Brain microvascular endothelial cell (primary cell): Measurements from ENCODE around the gene ANLN.
A peak's percentile ranks its signal among the peaks of the same experiment; 100 is the strongest.

Experiments used
- DNase-seq: peaks from one replicate; pipeline ENCODE4 v3.0.0-alpha.2; 2020
- H3K27ac ChIP-seq: fragments of 250-450 bp; sonication (Bioruptor Pico); 2 replicates; pipeline ENCODE4 v1.5.1; 2020; ENCODE audit warnings: mild to moderate bottlenecking, moderate library complexity
- H3K27me3 ChIP-seq: fragments of 250-450 bp; sonication (Bioruptor Pico); replicated peaks from 2 replicates; pipeline ENCODE4 v1.5.1; 2020; ENCODE audit warnings: mild to moderate bottlenecking
- H3K36me3 ChIP-seq: fragments of 250-450 bp; sonication (Bioruptor Pico); replicated peaks from 2 replicates; pipeline ENCODE4 v1.5.1; 2020; ENCODE audit warnings: mild to moderate bottlenecking
- H3K4me3 ChIP-seq: 2 replicates; pipeline ENCODE4 v1.5.1; 2011; ENCODE audit warnings: low read depth, mild to moderate bottlenecking, control low read depth, low read length, moderate library complexity
- in situ Hi-C: cut with HindIII; loops from 2 replicates; pipeline ENCODE4 v1.10.0; 2017; ENCODE audit warnings: low sequenced_read_pairs, low pct_ligation_motif_present
- TF ChIP-seq, protein P1 (sequence below): IDR thresholded peaks from 2 replicates; pipeline ENCODE4 v1.5.1; 2011; ENCODE audit warnings: low read depth, mild to moderate bottlenecking, moderate library complexity, low read length, control low read depth, inconsistent platforms; ENCODE audit errors: missing control alignments

Gene ANLN

GRCh38 chr7:36391436-36392198, 2.0 kb downstream of the ANLN start:
- Histone ChIP-seq H3K4me3 (peak overlapping the region; percentile 77), H3K27me3 (no peaks in the 10 kb centered on the region), H3K36me3 (no peaks in the 10 kb centered on the region), H3K27ac (peak overlapping the region; percentile 93)
- in situ Hi-C loops, result no loop called here
- TF ChIP-seq, protein P1, sequence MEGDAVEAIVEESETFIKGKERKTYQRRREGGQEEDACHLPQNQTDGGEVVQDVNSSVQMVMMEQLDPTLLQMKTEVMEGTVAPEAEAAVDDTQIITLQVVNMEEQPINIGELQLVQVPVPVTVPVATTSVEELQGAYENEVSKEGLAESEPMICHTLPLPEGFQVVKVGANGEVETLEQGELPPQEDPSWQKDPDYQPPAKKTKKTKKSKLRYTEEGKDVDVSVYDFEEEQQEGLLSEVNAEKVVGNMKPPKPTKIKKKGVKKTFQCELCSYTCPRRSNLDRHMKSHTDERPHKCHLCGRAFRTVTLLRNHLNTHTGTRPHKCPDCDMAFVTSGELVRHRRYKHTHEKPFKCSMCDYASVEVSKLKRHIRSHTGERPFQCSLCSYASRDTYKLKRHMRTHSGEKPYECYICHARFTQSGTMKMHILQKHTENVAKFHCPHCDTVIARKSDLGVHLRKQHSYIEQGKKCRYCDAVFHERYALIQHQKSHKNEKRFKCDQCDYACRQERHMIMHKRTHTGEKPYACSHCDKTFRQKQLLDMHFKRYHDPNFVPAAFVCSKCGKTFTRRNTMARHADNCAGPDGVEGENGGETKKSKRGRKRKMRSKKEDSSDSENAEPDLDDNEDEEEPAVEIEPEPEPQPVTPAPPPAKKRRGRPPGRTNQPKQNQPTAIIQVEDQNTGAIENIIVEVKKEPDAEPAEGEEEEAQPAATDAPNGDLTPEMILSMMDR, result no peak
- no peak for DNase-seq

GRCh38 chr7:36393826-36394225, 4.2 kb downstream of the ANLN start:
- Histone ChIP-seq H3K27ac (peak overlapping the region; percentile 93), H3K36me3 (no peaks in the 10 kb centered on the region), H3K4me3 (no peak overlapping the region), H3K27me3 (no peaks in the 10 kb centered on the region)
- peak; percentile 17 for DNase-seq
- TF ChIP-seq, protein P1, result no peak
- in situ Hi-C loops, result no loop called here

DNA sequence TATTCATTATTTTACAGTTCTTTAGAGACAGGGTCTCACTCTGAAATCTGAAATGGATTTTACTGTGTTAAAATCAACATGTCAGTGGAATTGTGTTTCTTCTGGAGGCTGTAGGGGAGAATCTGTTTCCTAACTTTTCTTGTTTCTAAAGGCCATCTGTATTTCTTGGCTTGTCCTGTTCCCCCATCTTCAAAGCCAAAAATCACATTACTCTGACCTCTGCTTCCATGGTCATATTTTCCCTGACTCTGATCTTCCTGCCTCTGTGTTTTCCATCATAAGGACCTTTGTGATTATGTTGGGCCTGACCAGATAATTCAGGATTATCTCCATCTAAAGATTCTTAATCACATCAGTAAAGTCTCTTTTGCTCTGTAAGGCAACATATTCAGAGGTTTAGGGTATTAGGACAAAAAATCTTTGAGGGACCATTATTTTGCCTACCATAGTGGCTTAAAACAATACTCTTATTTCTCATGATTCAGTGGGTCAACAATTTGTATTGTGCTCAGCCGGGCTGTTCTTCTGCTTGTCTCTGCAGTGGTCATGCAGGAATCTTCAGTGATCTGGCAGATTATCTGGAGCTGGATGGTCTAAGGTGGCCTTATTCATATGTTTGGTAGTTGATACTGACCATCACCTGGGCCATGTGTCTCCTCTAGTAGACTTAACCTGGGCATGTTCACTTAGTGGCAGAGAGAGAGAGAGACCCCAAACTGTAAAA, 5.7 kb downstream of the ANLN start:
- no peak overlapping the region for H3K4me3 ChIP-seq
- in situ Hi-C loops, result no loop called here
- H3K27me3 ChIP-seq, result no peaks in the 10 kb centered on the region
- H3K27ac ChIP-seq, result peak overlapping the region; percentile 54
- H3K36me3 ChIP-seq, result no peaks in the 10 kb centered on the region
- DNase-seq, result no peak
- TF ChIP-seq, protein P1, result no peak

- peak; percentile 70 for DNase-seq
- no peak overlapping the region for H3K4me3 ChIP-seq
- in situ Hi-C loops, result no loop called here
- TF ChIP-seq, protein P1, result no peak
- H3K27me3 ChIP-seq, result no peaks in the 10 kb centered on the region
- no peaks in the 10 kb centered on the region for H3K36me3 ChIP-seq
- peak overlapping the region; percentile 54 for H3K27ac ChIP-seq
These were observed 6.5 kb downstream of the ANLN start for GRCh38 chr7:36396150-36396549.

DNA sequence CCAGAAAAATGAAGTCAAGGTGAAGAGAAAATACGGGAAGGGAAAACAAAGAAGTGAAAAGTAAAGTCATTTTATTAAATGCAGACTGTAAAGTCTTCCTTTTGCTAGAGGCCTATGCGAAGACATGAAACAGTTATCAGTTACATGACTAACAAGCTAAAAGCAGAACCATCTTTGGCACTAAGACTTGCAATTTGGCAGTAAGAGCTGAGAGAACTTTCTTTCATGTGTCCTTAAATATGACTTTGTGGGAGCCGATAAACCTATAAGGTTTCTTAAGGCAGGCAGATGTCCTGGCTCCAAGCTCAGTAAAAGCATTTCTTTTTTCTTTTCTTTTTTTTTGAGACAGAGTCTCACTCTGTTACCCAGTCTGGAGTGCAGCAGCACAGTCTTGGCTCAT, 10.4 kb downstream of the ANLN start:
- no peak overlapping the region for H3K4me3 ChIP-seq
- no peaks in the 10 kb centered on the region for H3K27me3 ChIP-seq
- TF ChIP-seq, protein P1, result no peak
- in situ Hi-C loops, result no loop called here
- no peak overlapping the region for H3K27ac ChIP-seq
- DNase-seq, result no peak
- H3K36me3 ChIP-seq, result no peaks in the 10 kb centered on the region
